ENCODE data around the gene KITLG. TPM values are rescaled to one million over a fixed set of nuclear protein-coding genes. Genes with fewer than 3 reads are reported as not detected.
"Not testable (repeated sequence)": the region's sequence is repeated elsewhere in the genome, so short reads cannot be mapped to it uniquely, and the experiment has no call there.

Gene KITLG
- total and polyA plus RNA-seq, 3 donors from 2014 or later: 12.2 to 25.0 (median 21.8) TPM

DNA sequence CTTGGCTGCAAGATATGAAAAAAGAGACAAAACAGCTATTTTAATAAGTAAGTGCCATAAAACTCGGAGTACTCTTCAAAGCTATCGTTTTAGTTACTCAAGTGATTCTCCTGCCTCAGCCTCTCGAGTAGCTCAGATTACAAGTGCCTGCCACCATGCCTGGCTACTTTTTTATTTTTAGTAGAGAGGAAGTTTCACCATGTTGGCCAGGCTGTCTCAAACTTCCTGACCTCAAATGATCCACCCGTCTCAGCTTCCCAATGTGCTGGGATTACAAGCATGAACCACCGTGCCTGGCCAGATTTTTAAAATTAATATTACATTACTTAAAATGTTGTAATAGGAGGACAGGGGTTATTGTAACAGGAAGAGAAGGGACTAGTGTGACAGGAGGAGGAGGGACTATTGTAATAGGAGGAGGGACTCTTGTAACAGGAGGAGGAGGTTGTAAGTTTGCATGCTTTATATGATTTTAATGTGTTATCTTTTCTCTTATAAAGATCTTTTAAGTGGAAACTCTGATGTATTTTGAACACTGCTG lies 61.3 kb downstream of the KITLG start:
- H3K9me3 ChIP-seq: no peaks in the 10 kb centered on the region
- TF ChIP-seq POLR2A (IDR thresholded peaks at IDR 0.05): no peak
- TF ChIP-seq, protein P1, sequence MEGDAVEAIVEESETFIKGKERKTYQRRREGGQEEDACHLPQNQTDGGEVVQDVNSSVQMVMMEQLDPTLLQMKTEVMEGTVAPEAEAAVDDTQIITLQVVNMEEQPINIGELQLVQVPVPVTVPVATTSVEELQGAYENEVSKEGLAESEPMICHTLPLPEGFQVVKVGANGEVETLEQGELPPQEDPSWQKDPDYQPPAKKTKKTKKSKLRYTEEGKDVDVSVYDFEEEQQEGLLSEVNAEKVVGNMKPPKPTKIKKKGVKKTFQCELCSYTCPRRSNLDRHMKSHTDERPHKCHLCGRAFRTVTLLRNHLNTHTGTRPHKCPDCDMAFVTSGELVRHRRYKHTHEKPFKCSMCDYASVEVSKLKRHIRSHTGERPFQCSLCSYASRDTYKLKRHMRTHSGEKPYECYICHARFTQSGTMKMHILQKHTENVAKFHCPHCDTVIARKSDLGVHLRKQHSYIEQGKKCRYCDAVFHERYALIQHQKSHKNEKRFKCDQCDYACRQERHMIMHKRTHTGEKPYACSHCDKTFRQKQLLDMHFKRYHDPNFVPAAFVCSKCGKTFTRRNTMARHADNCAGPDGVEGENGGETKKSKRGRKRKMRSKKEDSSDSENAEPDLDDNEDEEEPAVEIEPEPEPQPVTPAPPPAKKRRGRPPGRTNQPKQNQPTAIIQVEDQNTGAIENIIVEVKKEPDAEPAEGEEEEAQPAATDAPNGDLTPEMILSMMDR (IDR thresholded peaks at IDR 0.05): no peak
- no peaks in the 10 kb centered on the region for H3K27me3 ChIP-seq
- no peaks in the 10 kb centered on the region for H3K36me3 ChIP-seq (ENCODE audit: low read depth, missing control alignments)
- intact Hi-C loops (cut with DNase I; ENCODE audit: low total_unique reads): no loop called here
- peaks cover 4% of the 10 kb centered on the region for H3K4me1 ChIP-seq
- 59 to 64% methylated on average over 5 of the region's 5 CpGs for WGBS, 2 donors
- no peak overlapping the region for H3K27ac ChIP-seq
- no peak overlapping the region for H3K4me3 ChIP-seq
- no peak for DNase-seq

DNA sequence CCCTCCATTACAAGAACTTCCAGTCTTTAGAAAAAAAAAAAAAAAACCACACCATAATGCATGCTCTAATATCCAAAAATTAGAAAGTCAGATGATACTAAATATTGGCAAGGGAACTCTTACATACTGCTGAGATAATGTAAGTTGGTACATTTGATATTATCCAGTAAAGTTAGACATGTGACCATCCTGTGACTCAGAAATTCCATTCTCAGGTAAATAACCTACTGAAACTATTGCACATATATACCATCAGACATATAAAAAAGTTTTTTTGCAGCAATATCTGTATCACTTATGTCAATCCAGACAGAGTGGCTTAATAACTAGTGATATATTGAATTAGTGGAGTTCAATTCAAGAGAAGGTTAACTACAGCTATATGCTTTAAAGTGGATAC lies 63.5 kb downstream of the KITLG start:
- no peak for DNase-seq
- Histone ChIP-seq H3K9me3 (no peaks in the 10 kb centered on the region), H3K4me3 (no peak overlapping the region), H3K27ac (no peak overlapping the region), H3K36me3 (ENCODE audit: low read depth, missing control alignments) (no peaks in the 10 kb centered on the region), H3K27me3 (no peaks in the 10 kb centered on the region), H3K4me1 (peaks cover 4% of the 10 kb centered on the region)
- no peak for TF ChIP-seq POLR2A (IDR thresholded peaks at IDR 0.05)
- TF ChIP-seq, protein P1 (IDR thresholded peaks at IDR 0.05): no peak
- intact Hi-C loops (cut with DNase I; ENCODE audit: low total_unique reads): no loop called here

DNA sequence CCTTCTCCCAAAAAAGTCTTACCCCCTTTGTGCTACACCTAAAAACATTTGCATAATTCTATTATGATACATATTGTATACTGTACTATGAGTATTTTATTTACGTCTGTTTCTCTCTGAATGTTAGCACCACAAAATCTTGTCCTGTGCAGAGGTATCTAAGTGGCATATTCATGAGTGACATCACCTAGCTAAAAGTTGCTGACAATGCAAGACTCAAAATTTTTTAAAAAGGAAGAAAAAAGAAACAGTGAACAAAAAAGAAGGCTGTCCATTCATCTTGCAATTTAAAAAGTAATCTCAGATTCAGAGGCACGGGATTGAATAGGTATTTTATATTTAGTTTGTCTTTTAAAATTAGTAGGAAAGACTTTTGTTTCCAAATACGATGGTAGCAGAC lies 69.4 kb downstream of the KITLG start:
- intact Hi-C loops (cut with DNase I; ENCODE audit: low total_unique reads): no loop called here
- TF ChIP-seq, protein P1 (IDR thresholded peaks at IDR 0.05): no peak
- TF ChIP-seq POLR2A (IDR thresholded peaks at IDR 0.05): no peak
- WGBS, 2 donors: 87 to 95% methylated on average over 3 of the region's 3 CpGs
- H3K27me3 ChIP-seq: no peaks in the 10 kb centered on the region
- no peak overlapping the region for H3K4me3 ChIP-seq
- H3K27ac ChIP-seq: no peak overlapping the region
- no peaks in the 10 kb centered on the region for H3K4me1 ChIP-seq
- no peaks in the 10 kb centered on the region for H3K9me3 ChIP-seq
- DNase-seq: no peak
- no peaks in the 10 kb centered on the region for H3K36me3 ChIP-seq (ENCODE audit: low read depth, missing control alignments)

- intact Hi-C loops (cut with DNase I; ENCODE audit: low total_unique reads): no loop called here
- 89 to 98% methylated on average over 2 of the region's 2 CpGs for WGBS, 2 donors
- Histone ChIP-seq H3K4me1 (no peaks in the 10 kb centered on the region), H3K9me3 (no peaks in the 10 kb centered on the region), H3K27ac (no peak overlapping the region), H3K36me3 (ENCODE audit: low read depth, missing control alignments) (no peaks in the 10 kb centered on the region), H3K27me3 (no peaks in the 10 kb centered on the region), H3K4me3 (no peak overlapping the region)
- no peak for DNase-seq
- no peak for TF ChIP-seq POLR2A (IDR thresholded peaks at IDR 0.05)
- TF ChIP-seq, protein P1 (IDR thresholded peaks at IDR 0.05): no peak
These were observed 70.4 kb downstream of the KITLG start for GRCh38 chr12:88509851-88510250.

GRCh38 chr12:88509347-88509746 lies 70.9 kb downstream of the KITLG start:
- no peaks in the 10 kb centered on the region for H3K36me3 ChIP-seq (ENCODE audit: low read depth, missing control alignments)
- no peak overlapping the region for H3K4me3 ChIP-seq
- DNase-seq: no peak
- H3K4me1 ChIP-seq: no peaks in the 10 kb centered on the region
- H3K27ac ChIP-seq: no peak overlapping the region
- no peak for TF ChIP-seq POLR2A (IDR thresholded peaks at IDR 0.05)
- TF ChIP-seq, protein P1 (IDR thresholded peaks at IDR 0.05): no peak
- no peaks in the 10 kb centered on the region for H3K27me3 ChIP-seq
- 95 to 97% methylated on average over 5 of the region's 5 CpGs for WGBS, 2 donors
- H3K9me3 ChIP-seq: no peaks in the 10 kb centered on the region
- intact Hi-C loops (cut with DNase I; ENCODE audit: low total_unique reads): no loop called here

- intact Hi-C loops (cut with DNase I; ENCODE audit: low total_unique reads); DNase-seq; H3K4me1 ChIP-seq; H3K27ac ChIP-seq; H3K9me3 ChIP-seq; H3K36me3 ChIP-seq (ENCODE audit: low read depth, missing control alignments); H3K4me3 ChIP-seq; H3K27me3 ChIP-seq: not testable (repeated sequence)
- 92% methylated on average over 12 of the region's 12 CpGs for WGBS, 2 donors
These were observed 72.4 kb downstream of the KITLG start for GRCh38 chr12:88507851-88508250.

Measured in testis (tissue), 3 donors.